MM.1S (cell line): Measurements from ENCODE around the gene MAD1L1.

Source experiments
- CTCF ChIP-seq: fragments of 300-600 bp; sonication (generic); IDR thresholded peaks from 2 replicates; pipeline ENCODE4 v1.5.1; 2016; ENCODE audit warnings: antibody characterized with exemption, low read length, mixed read lengths
- EZH2 ChIP-seq: fragments of 300-600 bp; sonication (generic); optimal IDR thresholded peaks from 2 replicates; pipeline ENCODE3; 2017; ENCODE audit warnings: low read depth, mild to moderate bottlenecking, antibody characterized with exemption, low read length, mixed read lengths
- EZH2phosphoT487 ChIP-seq: fragments of 300-600 bp; sonication (generic); IDR thresholded peaks from 2 replicates; pipeline ENCODE4 v1.6.1; 2018; ENCODE audit warnings: antibody characterized with exemption, low read length

GRCh38 chr7:1897076-1897860 is 335.5 kb downstream of the MAD1L1 start:
- no peak for TF ChIP-seq CTCF
- TF ChIP-seq EZH2, result no peak
- TF ChIP-seq EZH2phosphoT487, result no peak
